LNCaP clone FGC (cell line): Measurements from ENCODE around the gene TMEM79.
A peak's percentile ranks its signal among the peaks of the same experiment; 100 is the strongest.

Experiments used
- DNase-seq: peaks from one replicate; pipeline ENCODE4 v3.0.0-alpha.2; 2011; ENCODE audit warnings: low read depth
- H3K4me3 ChIP-seq: 2 replicates; pipeline ENCODE4 v1.5.1; 2011; ENCODE audit warnings: mild to moderate bottlenecking, low read depth, low read length, control low read depth
- CTCF ChIP-seq: IDR thresholded peaks from 2 replicates; pipeline ENCODE4 v1.5.1; 2012; ENCODE audit warnings: mild to moderate bottlenecking; ENCODE audit not compliant: control insufficient read depth, insufficient read depth; ENCODE audit errors: extremely low read depth

Gene TMEM79

GRCh38 chr1:156279837-156280236 lies 4.3 kb upstream of the TMEM79 start:
- H3K4me3 ChIP-seq = no peak overlapping the region
- no peak for TF ChIP-seq CTCF
- DNase-seq = no peak

GRCh38 chr1:156281281-156281680 lies 2.8 kb upstream of the TMEM79 start:
- DNase-seq = no peak
- H3K4me3 ChIP-seq = peak overlapping the region; percentile 74

GRCh38 chr1:156281693-156282478 lies 2.2 kb upstream of the TMEM79 start:
- no peak for TF ChIP-seq CTCF
- no peak for DNase-seq
- H3K4me3 ChIP-seq = peak overlapping the region; percentile 74

More at GRCh38 chr1:156281281-156281680, 2.8 kb upstream of the TMEM79 start:
- TF ChIP-seq CTCF = no peak

- DNase-seq = peak; percentile 98
- H3K4me3 ChIP-seq = peak within 1 kb of the TSS; percentile 74
- no peak for TF ChIP-seq CTCF
These were observed 1.5 kb upstream of the TMEM79 start, which contains the start of gene SMG5 for GRCh38 chr1:156282479-156283222. Gene SMG5 (minus strand): TSS chr1:156282825. CDS start chr1:156282680, 145 bp downstream.

- peak overlapping the region; percentile 74 for H3K4me3 ChIP-seq
- no peak for TF ChIP-seq CTCF
- DNase-seq = no peak
These were observed 604 bp upstream of the TMEM79 start for GRCh38 chr1:156283521-156283920.

- TF ChIP-seq CTCF = no peak
- H3K4me3 ChIP-seq = peak overlapping the region; percentile 74
- no peak for DNase-seq
These were observed 632 bp downstream of the TMEM79 start for GRCh38 chr1:156284757-156285156.
